ENCODE measurements around the gene OS9. TPM values are rescaled to one million over a fixed set of nuclear protein-coding genes. Genes with fewer than 3 reads are reported as not detected.
"Not testable (repeated sequence)": the region's sequence is repeated elsewhere in the genome, so short reads cannot be mapped to it uniquely, and the experiment has no call there.

Gene OS9
- total and polyA plus RNA-seq, 9 donors: 128 to 387 (median 200) TPM

- H3K4me3 ChIP-seq: no peak overlapping the region
- H3K4me1 ChIP-seq (ENCODE audit: insufficient read depth): no peaks in the 10 kb centered on the region
- no peaks in the 10 kb centered on the region for H3K27me3 ChIP-seq
- H3K27ac ChIP-seq: no peak overlapping the region
- intact Hi-C loops (cut with DNase I): no loop called here
- H3K9me3 ChIP-seq: no peaks in the 10 kb centered on the region
- DNase-seq: no peak
- H3K36me3 ChIP-seq: no peaks in the 10 kb centered on the region
- WGBS, 3 donors: 80 to 86% (median 81%) methylated on average over 15 to 23 of the region's 23 CpGs
- TF ChIP-seq POLR2A (IDR thresholded peaks at IDR 0.05) (no peak), CTCF (IDR thresholded peaks at IDR 0.05) (no peak), EP300 (IDR thresholded peaks at IDR 0.05) (no peak)
Observed at GRCh38 chr12:57655541-57656240, 38.2 kb upstream of the OS9 start.

- H3K27ac ChIP-seq; DNase-seq; H3K36me3 ChIP-seq; H3K27me3 ChIP-seq; H3K4me1 ChIP-seq (ENCODE audit: insufficient read depth); intact Hi-C loops (cut with DNase I); H3K9me3 ChIP-seq; H3K4me3 ChIP-seq: not testable (repeated sequence)
- WGBS, 3 donors: 70 to 76% (median 73%) methylated on average over 4 of the region's 4 CpGs
Observed at GRCh38 chr12:57656408-57656807, 37.5 kb upstream of the OS9 start.

- Histone ChIP-seq H3K9me3 (no peaks in the 10 kb centered on the region), H3K27ac (no peak overlapping the region), H3K27me3 (no peaks in the 10 kb centered on the region), H3K4me3 (no peak overlapping the region), H3K36me3 (no peaks in the 10 kb centered on the region), H3K4me1 (ENCODE audit: insufficient read depth) (no peaks in the 10 kb centered on the region)
- 33 to 56% (median 49%) methylated on average over 3 of the region's 3 CpGs for WGBS, 3 donors
- TF ChIP-seq POLR2A (IDR thresholded peaks at IDR 0.05) (no peak), CTCF (IDR thresholded peaks at IDR 0.05) (no peak), EP300 (IDR thresholded peaks at IDR 0.05) (no peak)
- intact Hi-C loops (cut with DNase I): no loop called here
- peak in 1 of 5 donors; percentile 37 for DNase-seq
Observed at GRCh38 chr12:57657744-57658143, 36.2 kb upstream of the OS9 start.

- 17 to 50% (median 19%) methylated on average over 3 of the region's 3 CpGs for WGBS, 3 donors
- no peaks in the 10 kb centered on the region for H3K9me3 ChIP-seq
- H3K4me1 ChIP-seq (ENCODE audit: insufficient read depth): no peaks in the 10 kb centered on the region
- TF ChIP-seq EP300 (IDR thresholded peaks at IDR 0.05) (no peak), CTCF (IDR thresholded peaks at IDR 0.05) (no peak), POLR2A (IDR thresholded peaks at IDR 0.05) (no peak)
- no peak for DNase-seq
- H3K4me3 ChIP-seq: no peak overlapping the region
- no peaks in the 10 kb centered on the region for H3K27me3 ChIP-seq
- intact Hi-C loops (cut with DNase I): no loop called here
- H3K36me3 ChIP-seq: no peaks in the 10 kb centered on the region
- no peak overlapping the region for H3K27ac ChIP-seq
Observed at GRCh38 chr12:57658890-57659289, 35.0 kb upstream of the OS9 start.

- Histone ChIP-seq H3K4me1 (ENCODE audit: insufficient read depth) (no peaks in the 10 kb centered on the region), H3K9me3 (no peaks in the 10 kb centered on the region), H3K4me3 (no peak overlapping the region), H3K36me3 (no peaks in the 10 kb centered on the region), H3K27ac (no peak overlapping the region), H3K27me3 (no peaks in the 10 kb centered on the region)
- WGBS, 3 donors: 79 to 86% (median 86%) methylated on average over 4 of the region's 4 CpGs
- TF ChIP-seq CTCF (IDR thresholded peaks at IDR 0.05) (no peak), POLR2A (IDR thresholded peaks at IDR 0.05) (no peak), EP300 (IDR thresholded peaks at IDR 0.05) (no peak)
- DNase-seq: no peak
- intact Hi-C loops (cut with DNase I): no loop called here
Observed at GRCh38 chr12:57661376-57661775, 32.6 kb upstream of the OS9 start.

- H3K36me3 ChIP-seq; H3K27me3 ChIP-seq; H3K4me3 ChIP-seq; H3K27ac ChIP-seq; H3K9me3 ChIP-seq; H3K4me1 ChIP-seq (ENCODE audit: insufficient read depth); DNase-seq; intact Hi-C loops (cut with DNase I): not testable (repeated sequence)
- WGBS, 3 donors: 85 to 90% (median 89%) methylated on average over 34 of the region's 34 CpGs
Observed at GRCh38 chr12:57665066-57665820, 28.7 kb upstream of the OS9 start.
